Measurements from ENCODE around the gene MYO3B.
"Not testable (repeated sequence)": the region's sequence is repeated elsewhere in the genome, so short reads cannot be mapped to it uniquely, and the experiment has no call there.

Gene MYO3B

DNA sequence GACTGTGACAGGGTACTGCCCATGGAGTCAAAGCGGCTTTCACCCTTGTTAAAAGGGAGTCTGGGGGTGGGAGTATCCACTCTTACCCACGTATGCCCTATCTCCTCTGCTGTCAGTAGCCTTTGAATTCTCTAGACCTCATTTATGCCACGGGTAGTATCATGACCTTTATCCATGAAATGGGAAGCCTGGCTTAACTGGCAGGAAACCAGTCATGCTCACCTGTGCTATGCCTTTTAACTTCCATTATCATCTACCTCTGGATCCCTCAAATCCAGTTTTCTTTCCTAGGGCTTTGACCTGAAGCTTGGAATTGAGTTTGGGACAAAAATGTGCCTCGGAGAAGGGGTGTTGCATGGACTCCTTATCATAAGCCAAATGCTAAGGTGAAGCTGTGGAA is 30.0 kb downstream of the MYO3B start:
- TF ChIP-seq, protein P1, sequence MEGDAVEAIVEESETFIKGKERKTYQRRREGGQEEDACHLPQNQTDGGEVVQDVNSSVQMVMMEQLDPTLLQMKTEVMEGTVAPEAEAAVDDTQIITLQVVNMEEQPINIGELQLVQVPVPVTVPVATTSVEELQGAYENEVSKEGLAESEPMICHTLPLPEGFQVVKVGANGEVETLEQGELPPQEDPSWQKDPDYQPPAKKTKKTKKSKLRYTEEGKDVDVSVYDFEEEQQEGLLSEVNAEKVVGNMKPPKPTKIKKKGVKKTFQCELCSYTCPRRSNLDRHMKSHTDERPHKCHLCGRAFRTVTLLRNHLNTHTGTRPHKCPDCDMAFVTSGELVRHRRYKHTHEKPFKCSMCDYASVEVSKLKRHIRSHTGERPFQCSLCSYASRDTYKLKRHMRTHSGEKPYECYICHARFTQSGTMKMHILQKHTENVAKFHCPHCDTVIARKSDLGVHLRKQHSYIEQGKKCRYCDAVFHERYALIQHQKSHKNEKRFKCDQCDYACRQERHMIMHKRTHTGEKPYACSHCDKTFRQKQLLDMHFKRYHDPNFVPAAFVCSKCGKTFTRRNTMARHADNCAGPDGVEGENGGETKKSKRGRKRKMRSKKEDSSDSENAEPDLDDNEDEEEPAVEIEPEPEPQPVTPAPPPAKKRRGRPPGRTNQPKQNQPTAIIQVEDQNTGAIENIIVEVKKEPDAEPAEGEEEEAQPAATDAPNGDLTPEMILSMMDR (IDR thresholded peaks at IDR 0.05; ENCODE audit: insufficient read depth, low read depth, low read length, missing control alignments) = no peak
- DNase-seq (ENCODE audit: low read depth) = no peak
- no peak overlapping the region for H3K4me3 ChIP-seq (ENCODE audit: low read depth, low read length)

DNA sequence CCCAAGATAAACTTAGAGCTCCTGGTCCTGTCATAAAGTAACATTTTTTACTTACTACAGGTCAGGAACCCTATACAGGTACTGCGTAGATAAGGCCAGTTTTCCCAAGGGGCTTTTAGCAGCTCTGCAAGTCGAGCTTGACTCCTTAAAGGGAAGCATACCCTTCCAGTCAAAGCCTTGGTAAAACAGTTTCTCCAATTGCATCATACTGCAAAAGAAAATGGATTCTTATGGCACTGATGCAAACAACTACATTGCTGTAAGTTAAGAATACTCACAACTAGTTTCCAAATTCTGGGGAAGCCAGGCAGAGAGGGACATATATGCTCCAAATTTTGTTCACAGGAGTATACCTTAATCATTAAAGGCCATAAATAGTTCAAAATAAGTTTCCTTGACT is 31.0 kb downstream of the MYO3B start:
- DNase-seq (ENCODE audit: low read depth) = no peak
- TF ChIP-seq, protein P1 (IDR thresholded peaks at IDR 0.05; ENCODE audit: insufficient read depth, low read depth, low read length, missing control alignments) = no peak
- no peak overlapping the region for H3K4me3 ChIP-seq (ENCODE audit: low read depth, low read length)

DNA sequence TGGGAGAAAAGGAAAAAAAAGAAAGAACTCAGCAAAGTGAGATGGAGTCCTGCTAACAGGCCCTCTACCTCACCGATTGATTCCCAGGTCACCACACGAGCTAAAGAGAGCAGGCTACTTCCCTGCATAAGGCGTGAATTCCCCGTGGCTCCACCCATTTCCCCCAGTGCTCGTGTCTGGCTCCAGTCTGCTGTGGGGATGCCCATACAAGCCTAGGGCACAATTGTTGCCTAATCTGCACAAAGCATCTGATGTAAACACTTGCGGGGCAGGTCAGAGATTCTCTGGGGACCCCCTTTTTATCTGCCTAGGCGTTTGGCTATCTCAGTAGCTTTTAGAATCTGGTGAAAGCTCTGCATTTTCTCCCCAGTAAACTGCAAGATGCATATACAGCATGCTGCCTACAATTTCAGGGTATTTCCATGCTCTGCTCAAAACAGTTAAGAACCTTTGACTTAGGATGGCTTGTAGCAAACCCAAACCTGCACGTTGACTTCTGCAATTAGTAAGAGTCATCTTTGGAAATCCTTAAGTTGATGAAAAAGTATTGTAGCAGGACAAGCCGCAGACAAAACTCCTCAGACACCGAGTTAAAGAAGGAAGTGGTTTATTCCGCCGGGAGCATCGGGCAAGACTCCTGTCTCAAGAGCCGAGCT is 34.8 kb downstream of the MYO3B start:
- DNase-seq (ENCODE audit: low read depth) = peak; percentile 26
- H3K4me3 ChIP-seq (ENCODE audit: low read depth, low read length) = no peak overlapping the region
- TF ChIP-seq, protein P1 (IDR thresholded peaks at IDR 0.05; ENCODE audit: insufficient read depth, low read depth, low read length, missing control alignments) = no peak

DNA sequence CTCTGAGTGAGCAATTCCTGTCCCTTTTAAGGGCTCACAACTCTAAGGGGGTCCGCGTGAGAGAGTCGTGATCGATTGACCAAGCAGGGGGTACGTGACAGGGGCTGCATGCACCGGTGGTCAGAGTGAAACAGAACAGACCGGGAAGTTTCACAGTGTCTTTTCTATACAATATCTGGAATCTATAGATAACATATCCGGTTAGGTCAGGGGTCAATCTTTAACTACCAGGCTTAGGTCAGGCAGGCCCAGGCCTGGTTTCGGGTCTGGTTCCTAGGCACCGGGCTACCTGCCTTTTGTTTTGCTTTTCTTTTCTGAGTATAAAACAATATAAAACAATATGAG is 35.3 kb downstream of the MYO3B start:
- DNase-seq (ENCODE audit: low read depth); H3K4me3 ChIP-seq (ENCODE audit: low read depth, low read length): not testable (repeated sequence)

DNA sequence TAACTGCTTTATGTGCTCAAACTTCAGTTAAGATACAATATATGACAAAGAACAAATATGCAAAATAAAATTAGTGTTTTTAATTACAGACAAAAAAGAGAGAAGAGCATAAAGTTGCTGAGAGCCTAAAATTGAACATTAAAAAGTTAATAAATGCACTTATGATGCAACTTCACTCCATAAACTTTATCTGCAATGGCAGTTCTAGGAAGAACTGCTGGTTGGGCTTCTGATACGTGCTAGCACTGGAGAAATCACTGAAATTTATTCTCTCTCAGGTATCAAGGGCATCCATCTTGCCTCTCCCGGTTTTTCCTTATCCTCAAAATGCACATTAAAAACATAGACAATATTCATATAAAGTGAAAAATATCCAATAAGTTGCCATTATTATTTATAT is 35.7 kb downstream of the MYO3B start:
- no peak for DNase-seq (ENCODE audit: low read depth)
- TF ChIP-seq, protein P1 (IDR thresholded peaks at IDR 0.05; ENCODE audit: insufficient read depth, low read depth, low read length, missing control alignments) = no peak
- no peak overlapping the region for H3K4me3 ChIP-seq (ENCODE audit: low read depth, low read length)

DNA sequence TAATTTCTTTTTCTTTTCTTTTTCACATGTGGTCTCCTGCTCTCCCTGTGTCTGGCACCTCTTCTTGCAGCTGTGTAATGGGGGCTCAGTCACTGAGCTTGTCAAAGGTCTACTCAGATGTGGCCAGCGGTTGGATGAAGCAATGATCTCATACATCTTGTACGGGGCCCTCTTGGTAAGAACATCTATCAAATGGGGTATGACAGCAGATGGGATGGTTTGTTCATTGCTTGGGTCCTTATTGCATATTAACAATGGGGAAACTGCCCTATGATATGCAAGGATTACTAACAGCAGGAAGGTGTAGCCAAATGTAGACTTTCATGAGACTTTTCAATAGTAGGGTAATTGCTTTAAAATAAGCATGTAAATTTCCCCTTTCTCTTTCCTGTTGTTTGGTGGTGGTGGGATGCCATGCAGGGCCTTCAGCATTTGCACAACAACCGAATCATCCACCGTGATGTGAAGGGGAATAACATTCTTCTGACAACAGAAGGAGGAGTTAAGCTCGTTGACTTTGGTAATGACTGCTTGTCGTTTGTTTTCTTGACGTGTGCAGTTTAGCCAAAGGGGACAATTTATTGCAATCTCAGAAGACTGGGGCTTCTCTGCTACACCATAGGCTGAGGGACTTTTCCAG is 36.5 kb downstream of the MYO3B start:
- peak; percentile 51 for DNase-seq (ENCODE audit: low read depth)
- H3K4me3 ChIP-seq (ENCODE audit: low read depth, low read length) = no peak overlapping the region
- TF ChIP-seq, protein P1 (IDR thresholded peaks at IDR 0.05; ENCODE audit: insufficient read depth, low read depth, low read length, missing control alignments) = no peak

DNA sequence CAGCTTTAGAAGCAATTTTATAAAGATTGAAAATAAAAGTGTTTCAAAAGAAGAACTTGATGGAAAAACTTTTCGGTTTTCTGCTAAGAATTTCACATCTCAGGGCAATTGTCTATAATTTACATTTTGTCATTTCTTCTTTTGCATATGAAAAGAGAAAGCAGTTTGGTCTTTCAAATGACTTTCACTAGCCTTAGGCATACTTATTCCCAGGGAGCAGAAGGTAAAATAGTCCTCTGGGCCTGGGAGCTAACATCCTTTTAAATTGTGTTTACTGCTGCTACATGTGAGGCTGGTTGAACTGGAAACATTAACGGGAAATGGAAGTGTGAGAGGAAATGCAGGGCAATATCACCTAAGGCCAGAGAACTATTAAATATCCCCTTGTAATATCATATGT is 37.1 kb downstream of the MYO3B start:
- no peak overlapping the region for H3K4me3 ChIP-seq (ENCODE audit: low read depth, low read length)
- DNase-seq (ENCODE audit: low read depth) = no peak

More for the DNA sequence above, 37.1 kb downstream of the MYO3B start:
- TF ChIP-seq, protein P1 (IDR thresholded peaks at IDR 0.05; ENCODE audit: insufficient read depth, low read depth, low read length, missing control alignments) = no peak

All from GM12865 (cell line).